ENCODE results near the gene MAK. TPM values are rescaled to one million over a fixed set of nuclear protein-coding genes. Genes with fewer than 3 reads are reported as not detected.
"Not testable (repeated sequence)": the region's sequence is repeated elsewhere in the genome, so short reads cannot be mapped to it uniquely, and the experiment has no call there.

MAK gene
- total and polyA plus RNA-seq, 5 donors from 2014 or later = 0.12 to 0.30 TPM; not detected in 3

DNA sequence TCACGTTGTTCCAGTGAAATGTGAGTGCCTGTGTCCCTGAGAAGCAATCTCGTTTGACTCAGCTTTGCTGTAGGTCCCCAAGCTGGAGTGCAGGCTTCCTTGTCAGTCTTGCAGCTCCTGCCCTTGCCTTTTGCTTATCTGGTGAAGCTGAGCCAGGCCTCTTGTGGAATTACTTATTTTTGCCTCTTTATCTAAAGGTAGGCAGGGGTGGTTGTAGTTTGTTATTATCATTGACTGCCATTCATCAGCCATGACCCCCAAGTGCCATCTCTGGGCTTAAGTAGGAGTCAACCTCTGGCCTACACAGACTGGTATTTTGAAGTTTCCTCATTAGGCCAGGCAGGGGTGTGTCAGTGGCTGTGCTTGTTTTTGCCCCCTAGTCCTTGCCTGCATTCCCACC is 88.6 kb downstream of the MAK start:
- no peaks in the 10 kb centered on the region for H3K27me3 Mint-ChIP-seq
- Histone ChIP-seq H3K27me3 (ENCODE audit: control insufficient read depth, insufficient read depth, low read length) (no peaks in the 10 kb centered on the region), H3K27ac (ENCODE audit: insufficient read depth, low read length, poor library complexity, severe bottlenecking) (no peak overlapping the region), H3K9me3 (ENCODE audit: control insufficient read depth in 2 of 2, low read length in 2 of 2) (no peaks in the 10 kb centered on the region), H3K36me3 (ENCODE audit: control insufficient read depth, insufficient read depth, low read length) (peaks cover 42% of the 10 kb centered on the region), H3K4me3 (ENCODE audit: low read depth, low read length) (peak overlapping the region; percentile 88), H3K4me1 (ENCODE audit: control insufficient read depth, insufficient read depth, low read length, poor library complexity, severe bottlenecking) (peaks cover 36% of the 10 kb centered on the region)
- H3K4me1 Mint-ChIP-seq = peaks cover 22 to 86% (median 58%) of the 10 kb centered on the region in 4 donors
- H3K9me3 Mint-ChIP-seq = peaks cover 0 to 2% (median 0%) of the 10 kb centered on the region in 7 donors
- H3K4me3 Mint-ChIP-seq = peak overlapping the region; percentile 11 to 98 (median 96)
- H3K27ac Mint-ChIP-seq = peak overlapping the region in 2 of 3 donors; percentile 88 to 98
- ATAC-seq (ENCODE audit: low read depth in 2 of 2) = no peak
- peaks cover 28% of the 10 kb centered on the region for H3K36me3 Mint-ChIP-seq
- no peak for DNase-seq

DNA sequence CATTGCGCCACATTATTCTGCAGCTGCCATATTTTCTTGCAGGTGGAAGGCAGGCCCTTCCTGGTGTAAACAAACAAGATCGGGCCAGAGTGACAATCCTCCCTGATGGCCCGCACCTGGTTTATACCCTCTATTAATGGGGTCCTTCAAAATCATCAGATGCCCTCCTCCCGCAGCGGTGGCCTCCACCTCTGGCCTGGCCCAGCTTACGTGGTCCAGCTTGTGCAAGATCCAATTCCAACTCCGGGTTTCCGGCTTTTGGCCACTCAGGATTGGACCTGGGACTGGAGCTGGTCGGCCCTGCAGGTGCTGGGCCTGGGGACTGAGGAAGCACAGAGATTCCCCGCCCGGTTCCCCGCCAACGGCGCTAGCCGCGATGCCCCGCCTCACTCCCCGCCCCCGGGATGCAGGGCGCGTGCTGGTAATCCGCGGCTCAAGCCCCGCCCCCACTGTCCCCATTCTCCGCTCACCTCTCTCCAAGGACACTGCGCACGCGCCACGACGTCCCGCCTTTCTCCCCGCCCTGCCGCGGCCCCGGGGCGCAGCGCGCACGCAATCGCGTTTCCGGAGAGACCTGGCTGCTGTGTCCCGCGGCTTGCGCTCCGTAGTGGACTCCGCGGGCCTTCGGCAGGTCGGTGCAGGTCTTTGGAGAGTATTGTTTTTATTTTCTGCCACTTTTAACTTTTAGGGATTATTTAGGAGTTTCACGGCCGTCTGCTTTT is 90.9 kb downstream of the MAK start, which contains the start of gene TMEM14B:
Gene TMEM14B, plus strand, starts transcription at position 555 of the 722 bp plus-strand sequence. CDS start 1,441 bp downstream, outside the sequence.
- peak; percentile 98 to 99 (median 98) for DNase-seq
- no peaks in the 10 kb centered on the region for H3K9me3 ChIP-seq (ENCODE audit: control insufficient read depth in 2 of 2, low read length in 2 of 2)
- H3K4me1 Mint-ChIP-seq = peaks cover 18 to 71% (median 47%) of the 10 kb centered on the region in 4 donors
- no peaks in the 10 kb centered on the region for H3K9me3 Mint-ChIP-seq
- H3K27ac ChIP-seq (ENCODE audit: insufficient read depth, low read length, poor library complexity, severe bottlenecking) = peak within 1 kb of the TSS; percentile 77
- peak within 1 kb of the TSS; percentile 95 to 98 (median 97) for H3K27ac Mint-ChIP-seq
- peak; percentile 97 for ATAC-seq (ENCODE audit: low read depth in 2 of 2)
- H3K36me3 Mint-ChIP-seq = peaks cover 14% of the 10 kb centered on the region
- peak within 1 kb of the TSS; percentile 95 to 98 (median 97) for H3K4me3 Mint-ChIP-seq
- H3K4me1 ChIP-seq (ENCODE audit: control insufficient read depth, insufficient read depth, low read length, poor library complexity, severe bottlenecking) = peaks cover 36% of the 10 kb centered on the region
- no peaks in the 10 kb centered on the region for H3K27me3 Mint-ChIP-seq
- H3K4me3 ChIP-seq (ENCODE audit: low read depth, low read length) = peak within 1 kb of the TSS; percentile 88
- peaks cover 22% of the 10 kb centered on the region for H3K36me3 ChIP-seq (ENCODE audit: control insufficient read depth, insufficient read depth, low read length)
- no peaks in the 10 kb centered on the region for H3K27me3 ChIP-seq (ENCODE audit: control insufficient read depth, insufficient read depth, low read length)

DNA sequence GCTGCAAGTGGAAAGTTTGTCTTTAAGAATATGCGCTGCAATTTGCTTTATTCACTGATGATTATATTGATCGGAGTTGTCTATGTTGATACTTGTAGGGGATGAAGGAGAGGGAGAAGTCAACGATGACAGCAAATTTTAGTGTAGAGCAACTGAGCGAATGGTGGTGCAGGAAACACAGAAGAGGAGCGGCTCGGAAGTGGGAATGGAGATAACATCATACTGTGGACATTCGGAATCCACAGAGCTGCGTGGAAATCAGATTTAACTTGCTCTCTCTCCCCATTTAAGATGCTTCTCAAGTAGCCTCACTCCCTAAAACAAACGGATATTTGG is 91.5 kb downstream of the MAK start:
- H3K27ac Mint-ChIP-seq = peak overlapping the region; percentile 95 to 98 (median 97)
- H3K4me1 ChIP-seq (ENCODE audit: control insufficient read depth, insufficient read depth, low read length, poor library complexity, severe bottlenecking) = peaks cover 36% of the 10 kb centered on the region

DNA sequence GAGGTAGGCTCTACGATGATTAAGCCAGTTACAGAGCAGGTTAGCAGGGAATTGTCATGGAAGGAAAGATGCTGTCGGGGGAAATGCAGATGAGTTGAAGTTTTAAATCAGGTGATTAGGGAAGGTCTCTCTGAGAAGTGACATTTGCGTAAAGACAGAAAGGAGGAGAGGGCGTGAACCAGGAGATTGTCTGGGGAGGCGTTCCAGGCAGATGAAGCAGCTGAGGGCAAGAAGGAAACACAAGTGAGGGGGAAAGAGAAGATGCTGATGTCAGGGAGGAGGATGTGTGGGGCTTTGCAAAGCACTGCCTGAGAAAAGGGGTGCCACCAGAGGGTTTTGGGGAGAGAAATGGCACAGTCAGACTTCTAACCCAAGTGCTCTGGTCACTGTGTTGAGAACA is 93.2 kb downstream of the MAK start:
- Histone ChIP-seq H3K4me1 (ENCODE audit: control insufficient read depth, insufficient read depth, low read length, poor library complexity, severe bottlenecking) (peaks cover 32% of the 10 kb centered on the region), H3K36me3 (ENCODE audit: control insufficient read depth, insufficient read depth, low read length) (peaks cover 6% of the 10 kb centered on the region), H3K27ac (ENCODE audit: insufficient read depth, low read length, poor library complexity, severe bottlenecking) (no peak overlapping the region), H3K27me3 (ENCODE audit: control insufficient read depth, insufficient read depth, low read length) (no peaks in the 10 kb centered on the region), H3K9me3 (ENCODE audit: control insufficient read depth in 2 of 2, low read length in 2 of 2) (no peaks in the 10 kb centered on the region), H3K4me3 (ENCODE audit: low read depth, low read length) (no peak overlapping the region)
- peak overlapping the region in 1 of 3 donors; percentile 50 for H3K27ac Mint-ChIP-seq
- no peaks in the 10 kb centered on the region for H3K9me3 Mint-ChIP-seq
- DNase-seq (no peak), ATAC-seq (ENCODE audit: low read depth in 2 of 2) (no peak)
- H3K4me1 Mint-ChIP-seq = peaks cover 13 to 51% (median 33%) of the 10 kb centered on the region in 4 donors
- H3K4me3 Mint-ChIP-seq = peak overlapping the region in 3 of 4 donors; percentile 31 to 98 (median 80)
- peaks cover 8% of the 10 kb centered on the region for H3K36me3 Mint-ChIP-seq
- H3K27me3 Mint-ChIP-seq = no peaks in the 10 kb centered on the region

More for the DNA sequence above, 91.5 kb downstream of the MAK start:
- Histone ChIP-seq H3K36me3 (ENCODE audit: control insufficient read depth, insufficient read depth, low read length) (peaks cover 19% of the 10 kb centered on the region), H3K27me3 (ENCODE audit: control insufficient read depth, insufficient read depth, low read length) (no peaks in the 10 kb centered on the region), H3K4me3 (ENCODE audit: low read depth, low read length) (peak overlapping the region; percentile 87), H3K9me3 (ENCODE audit: control insufficient read depth in 2 of 2, low read length in 2 of 2) (no peaks in the 10 kb centered on the region), H3K27ac (ENCODE audit: insufficient read depth, low read length, poor library complexity, severe bottlenecking) (peak overlapping the region; percentile 77)
- H3K4me1 Mint-ChIP-seq = peaks cover 18 to 68% (median 46%) of the 10 kb centered on the region in 4 donors
- H3K27me3 Mint-ChIP-seq = no peaks in the 10 kb centered on the region
- DNase-seq (peak in 1 of 3 donors; percentile 7), ATAC-seq (ENCODE audit: low read depth in 2 of 2) (no peak)
- H3K4me3 Mint-ChIP-seq = peak overlapping the region; percentile 95 to 98 (median 97)
- H3K36me3 Mint-ChIP-seq = peaks cover 14% of the 10 kb centered on the region
- no peaks in the 10 kb centered on the region for H3K9me3 Mint-ChIP-seq

DNA sequence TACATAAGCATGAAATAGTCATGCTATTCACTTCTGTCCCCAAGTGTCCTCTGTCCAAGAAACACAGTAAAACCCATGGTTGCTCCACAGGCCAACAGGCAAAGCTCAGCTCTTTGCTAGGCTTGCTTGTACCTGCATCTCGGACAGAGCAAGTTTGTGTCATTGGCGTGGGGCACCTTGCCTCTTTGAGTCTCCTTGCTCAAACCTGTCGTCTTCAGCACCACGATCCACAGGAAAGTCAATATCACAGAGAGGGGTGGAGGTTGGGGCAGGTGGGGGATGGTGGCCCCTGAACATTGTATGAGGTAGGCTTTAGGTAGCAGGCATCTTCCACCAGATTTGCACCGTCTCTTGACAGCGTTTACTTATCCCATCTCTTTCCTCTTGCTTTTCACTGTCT is 94.8 kb downstream of the MAK start:
- Histone ChIP-seq H3K27ac (ENCODE audit: insufficient read depth, low read length, poor library complexity, severe bottlenecking) (no peak overlapping the region), H3K4me3 (ENCODE audit: low read depth, low read length) (no peak overlapping the region), H3K9me3 (ENCODE audit: control insufficient read depth in 2 of 2, low read length in 2 of 2) (no peaks in the 10 kb centered on the region), H3K4me1 (ENCODE audit: control insufficient read depth, insufficient read depth, low read length, poor library complexity, severe bottlenecking) (peaks cover 18% of the 10 kb centered on the region), H3K27me3 (ENCODE audit: control insufficient read depth, insufficient read depth, low read length) (no peaks in the 10 kb centered on the region), H3K36me3 (ENCODE audit: control insufficient read depth, insufficient read depth, low read length) (no peaks in the 10 kb centered on the region)
- Mint-ChIP-seq H3K27ac (no peak overlapping the region), H3K36me3 (peaks cover 4% of the 10 kb centered on the region), H3K27me3 (no peaks in the 10 kb centered on the region), H3K9me3 (no peaks in the 10 kb centered on the region), H3K4me3 (peak overlapping the region in 1 of 4 donors; percentile 58), H3K4me1 (peaks cover 4 to 35% (median 23%) of the 10 kb centered on the region in 4 donors)
- no peak for ATAC-seq (ENCODE audit: low read depth in 2 of 2)
- no peak for DNase-seq

DNA sequence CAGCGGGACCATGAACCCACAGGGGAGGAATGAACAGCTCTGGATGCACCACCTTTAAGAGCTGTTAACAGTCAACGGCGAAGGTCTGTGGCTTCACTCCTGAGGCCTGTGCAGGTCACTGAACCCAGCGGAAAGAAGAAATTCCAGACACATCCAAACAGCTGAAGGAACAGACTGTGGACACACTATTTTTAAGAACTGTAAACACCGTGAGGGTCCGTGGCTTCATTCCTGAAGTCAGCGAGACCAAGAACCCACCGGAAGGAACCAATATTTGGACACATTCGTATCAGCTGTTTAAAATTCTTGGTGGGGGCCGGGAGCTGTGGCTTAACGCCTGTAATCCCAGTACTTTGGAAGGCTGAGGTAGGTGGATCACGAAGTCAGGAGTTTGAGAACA is 96.1 kb downstream of the MAK start:
- no peaks in the 10 kb centered on the region for H3K36me3 ChIP-seq (ENCODE audit: control insufficient read depth, insufficient read depth, low read length)
- Mint-ChIP-seq H3K4me1 (peaks cover 4 to 27% (median 19%) of the 10 kb centered on the region in 4 donors), H3K27me3 (no peaks in the 10 kb centered on the region), H3K27ac (no peak overlapping the region), H3K4me3 (no peak overlapping the region), H3K36me3 (peaks cover 4% of the 10 kb centered on the region), H3K9me3 (no peaks in the 10 kb centered on the region)
- no peaks in the 10 kb centered on the region for H3K9me3 ChIP-seq (ENCODE audit: control insufficient read depth in 2 of 2, low read length in 2 of 2)
- H3K4me3 ChIP-seq (ENCODE audit: low read depth, low read length) = no peak overlapping the region
- peaks cover 9% of the 10 kb centered on the region for H3K4me1 ChIP-seq (ENCODE audit: control insufficient read depth, insufficient read depth, low read length, poor library complexity, severe bottlenecking)
- no peaks in the 10 kb centered on the region for H3K27me3 ChIP-seq (ENCODE audit: control insufficient read depth, insufficient read depth, low read length)
- no peak for DNase-seq
- H3K27ac ChIP-seq (ENCODE audit: insufficient read depth, low read length, poor library complexity, severe bottlenecking) = no peak overlapping the region
- ATAC-seq (ENCODE audit: low read depth in 2 of 2) = no peak

DNA sequence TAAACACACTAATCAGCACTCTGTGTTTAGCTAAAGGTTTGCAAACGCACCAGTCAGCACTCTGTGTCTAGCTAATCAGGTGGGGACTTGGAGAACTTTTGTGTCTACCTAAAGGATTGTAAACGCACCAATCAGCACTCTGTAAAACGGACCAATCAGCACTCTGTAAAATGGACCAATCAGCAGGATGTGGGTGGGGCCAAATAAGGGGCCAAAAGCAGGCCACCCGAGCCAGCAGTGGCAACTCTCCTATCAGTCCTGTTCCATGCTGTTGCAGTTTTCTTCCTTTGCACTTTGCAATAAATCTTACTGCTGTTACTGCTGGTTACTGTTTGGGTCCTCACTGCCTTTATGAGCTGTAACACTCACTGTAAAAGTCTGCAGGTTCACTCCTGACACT is 96.7 kb downstream of the MAK start:
- DNase-seq; H3K4me3 ChIP-seq (ENCODE audit: low read depth, low read length); ATAC-seq (ENCODE audit: low read depth in 2 of 2); H3K27me3 ChIP-seq (ENCODE audit: control insufficient read depth, insufficient read depth, low read length); H3K36me3 Mint-ChIP-seq; H3K27me3 Mint-ChIP-seq; H3K27ac ChIP-seq (ENCODE audit: insufficient read depth, low read length, poor library complexity, severe bottlenecking); H3K36me3 ChIP-seq (ENCODE audit: control insufficient read depth, insufficient read depth, low read length); H3K9me3 ChIP-seq (ENCODE audit: control insufficient read depth in 2 of 2, low read length in 2 of 2); H3K4me3 Mint-ChIP-seq; H3K4me1 ChIP-seq (ENCODE audit: control insufficient read depth, insufficient read depth, low read length, poor library complexity, severe bottlenecking); H3K27ac Mint-ChIP-seq; H3K9me3 Mint-ChIP-seq: not testable (repeated sequence)
- peaks cover under 1 to 20% (median 14%) of the 10 kb centered on the region in 4 donors for H3K4me1 Mint-ChIP-seq

DNA sequence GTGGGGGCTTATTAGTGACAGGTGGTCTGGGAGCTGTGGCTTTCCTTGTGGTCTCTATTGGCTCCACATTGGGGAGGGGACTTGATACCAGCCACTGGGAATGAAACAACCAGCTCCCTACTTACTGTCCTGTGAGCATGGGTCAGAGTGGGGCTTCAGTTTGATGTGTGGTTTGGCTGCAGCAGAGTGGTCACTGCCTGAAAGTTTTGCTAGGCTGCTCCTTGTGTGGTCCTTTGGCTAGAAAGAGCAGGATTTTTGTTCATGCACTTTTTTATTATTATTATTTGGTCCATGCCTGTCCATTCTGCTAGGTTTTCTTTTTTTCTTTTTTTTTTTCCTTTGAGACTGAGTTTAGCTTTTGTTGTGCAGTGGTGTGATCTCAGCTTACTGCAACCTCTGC is 98.3 kb downstream of the MAK start:
- H3K4me3 ChIP-seq (ENCODE audit: low read depth, low read length) = no peak overlapping the region
- H3K36me3 Mint-ChIP-seq = peaks cover 4% of the 10 kb centered on the region
- peaks cover 0 to 5% (median 3%) of the 10 kb centered on the region in 4 donors for H3K4me1 Mint-ChIP-seq
- H3K27me3 Mint-ChIP-seq = no peaks in the 10 kb centered on the region
- H3K36me3 ChIP-seq (ENCODE audit: control insufficient read depth, insufficient read depth, low read length) = no peaks in the 10 kb centered on the region
- H3K4me1 ChIP-seq (ENCODE audit: control insufficient read depth, insufficient read depth, low read length, poor library complexity, severe bottlenecking) = no peaks in the 10 kb centered on the region
- H3K9me3 ChIP-seq (ENCODE audit: control insufficient read depth in 2 of 2, low read length in 2 of 2) = no peaks in the 10 kb centered on the region
- DNase-seq = no peak
- H3K4me3 Mint-ChIP-seq = no peak overlapping the region
- no peak overlapping the region for H3K27ac Mint-ChIP-seq
- H3K9me3 Mint-ChIP-seq = no peaks in the 10 kb centered on the region
- H3K27ac ChIP-seq (ENCODE audit: insufficient read depth, low read length, poor library complexity, severe bottlenecking) = no peak overlapping the region
- no peaks in the 10 kb centered on the region for H3K27me3 ChIP-seq (ENCODE audit: control insufficient read depth, insufficient read depth, low read length)
- no peak for ATAC-seq (ENCODE audit: low read depth in 2 of 2)

Data from CD4-positive, CD25-positive, alpha-beta regulatory T cell (primary cell).